ENCODE data around the gene RUNX2. TPM values are rescaled to one million over a fixed set of nuclear protein-coding genes. Genes with fewer than 3 reads are reported as not detected.

Gene RUNX2
- total and polyA plus RNA-seq, 10 of the 15 experiments (the other 5 are each of a cell fraction or from before 2014, with no cell fraction given), result 0.01 to 0.77 (median 0.15) TPM; not detected in 3

GRCh38 chr6:45687570-45687969 lies 359.4 kb downstream of the RUNX2 start (continued):
- TF ChIP-seq IRF3 (IDR thresholded peaks at IDR 0.05), result no peak
- TF ChIP-seq SMARCA5 (IDR thresholded peaks at IDR 0.05), result no peak
- TF ChIP-seq RUNX3 (IDR thresholded peaks at IDR 0.05; ENCODE audit: low read length), result peak; percentile 94
- no peak for TF ChIP-seq STAT1 (conservative IDR thresholded peaks at IDR 0.05)
- TF ChIP-seq MAX (IDR thresholded peaks at IDR 0.05; ENCODE audit: low read depth, low read length), result no peak
- no peak for TF ChIP-seq SREBF2 (IDR thresholded peaks at IDR 0.05; ENCODE audit: low read length)
- 0 out of 2 replicates have a peak, but pooled peaks have one; percentile 42 for TF ChIP-seq DPF2 (IDR thresholded peaks at IDR 0.05)
- TF ChIP-seq CHD2 (IDR thresholded peaks at IDR 0.05; ENCODE audit: borderline replicate concordance, low read depth, low read length), result no peak
- TF ChIP-seq CHD1 (IDR thresholded peaks at IDR 0.05; ENCODE audit: low read depth, low read length), result no peak
- TF ChIP-seq HDGF (IDR thresholded peaks at IDR 0.05), result no peak
- no peak for TF ChIP-seq ZZZ3 (IDR thresholded peaks at IDR 0.05; ENCODE audit: control insufficient read depth, insufficient read length, low read depth)
- TF ChIP-seq ETV6 (conservative IDR thresholded peaks at IDR 0.05 in 1 of 2, IDR thresholded peaks at IDR 0.05 in 1 of 2; ENCODE audit: borderline replicate concordance in 1 of 2, low read depth in 1 of 2), result peak in 1 of 2 experiments; percentile 63; a peak in 1 of 4 replicates
- no peak for TF ChIP-seq BMI1 (IDR thresholded peaks at IDR 0.05; ENCODE audit: borderline replicate concordance)
- no peak for TF ChIP-seq RAD21 (IDR thresholded peaks at IDR 0.05; ENCODE audit: insufficient read depth, low read depth, low read length)
- TF ChIP-seq BRCA1 (IDR thresholded peaks at IDR 0.05; ENCODE audit: low read depth, low read length), result no peak
- TF ChIP-seq ZNF24 (IDR thresholded peaks at IDR 0.05), result no peak
- TF ChIP-seq CEBPB (IDR thresholded peaks at IDR 0.05; ENCODE audit: borderline replicate concordance in 1 of 2, low read depth in 2 of 2, low read length in 2 of 2), result no peak
- TF ChIP-seq HSF1 (IDR thresholded peaks at IDR 0.05; ENCODE audit: low read depth, low read length), result no peak
- no peak for TF ChIP-seq POLR2AphosphoS5 (IDR thresholded peaks at IDR 0.05; ENCODE audit: low read length)
- TF ChIP-seq RB1 (IDR thresholded peaks at IDR 0.05; ENCODE audit: borderline replicate concordance), result no peak
- TF ChIP-seq SP1 (IDR thresholded peaks at IDR 0.05; ENCODE audit: low read depth, low read length), result no peak
- peak; percentile 57 to 73 for TF ChIP-seq IKZF2 (IDR thresholded peaks at IDR 0.05)
- no peak for TF ChIP-seq KLF5 (IDR thresholded peaks at IDR 0.05; ENCODE audit: partially characterized antibody)
- TF ChIP-seq SPI1 (IDR thresholded peaks at IDR 0.05; ENCODE audit: borderline replicate concordance, insufficient read depth, low read depth, low read length), result no peak
- no peak for TF ChIP-seq NFYB (IDR thresholded peaks at IDR 0.05; ENCODE audit: insufficient read depth, low read depth, low read length)
- no peak for TF ChIP-seq STAT3 (IDR thresholded peaks at IDR 0.05; ENCODE audit: low read depth, low read length)
- no peak for TF ChIP-seq MXI1 (IDR thresholded peaks at IDR 0.05; ENCODE audit: low read depth, low read length)
- no peak for TF ChIP-seq SIN3A (IDR thresholded peaks at IDR 0.05; ENCODE audit: low read depth, low read length)
- TF ChIP-seq CBX5 (IDR thresholded peaks at IDR 0.05; ENCODE audit: low read depth), result peak; percentile 73; the same call in 1 of the 2 replicates
- TF ChIP-seq TARDBP (IDR thresholded peaks at IDR 0.05; ENCODE audit: borderline replicate concordance), result no peak
- TF ChIP-seq ZBTB33 (IDR thresholded peaks at IDR 0.05), result no peak
